NB4 (cell line): Measurements from ENCODE around the gene LACTB.
A peak's percentile ranks its signal among the peaks of the same experiment; 100 is the strongest.

ENCODE experiments used
- DNase-seq: peaks from one replicate; pipeline ENCODE4 v3.0.0; 2010; ENCODE audit warnings: low read depth
- H3K4me3 ChIP-seq: one replicate; pipeline ENCODE4 v1.5.1; 2011; ENCODE audit warnings: mild to moderate bottlenecking, low read depth, low read length, moderate library complexity
- CTCF ChIP-seq: IDR thresholded peaks from one replicate; pipeline ENCODE4 v1.5.1; 2012; ENCODE audit warnings: low read depth, low read length
- MYC ChIP-seq: IDR thresholded peaks from 2 replicates; pipeline ENCODE4 v1.6.1; 2011; ENCODE audit warnings: low read depth, low read length
- POLR2A ChIP-seq: IDR thresholded peaks from 2 replicates; pipeline ENCODE4 v1.6.1; 2011; ENCODE audit warnings: mild to moderate bottlenecking; ENCODE audit not compliant: insufficient read length; ENCODE audit errors: extremely low read depth
- TF ChIP-seq, protein P1 (sequence below): IDR thresholded peaks from 2 replicates; pipeline ENCODE4 v1.6.1; 2011; ENCODE audit warnings: low read depth, low read length

The LACTB gene, protein sequence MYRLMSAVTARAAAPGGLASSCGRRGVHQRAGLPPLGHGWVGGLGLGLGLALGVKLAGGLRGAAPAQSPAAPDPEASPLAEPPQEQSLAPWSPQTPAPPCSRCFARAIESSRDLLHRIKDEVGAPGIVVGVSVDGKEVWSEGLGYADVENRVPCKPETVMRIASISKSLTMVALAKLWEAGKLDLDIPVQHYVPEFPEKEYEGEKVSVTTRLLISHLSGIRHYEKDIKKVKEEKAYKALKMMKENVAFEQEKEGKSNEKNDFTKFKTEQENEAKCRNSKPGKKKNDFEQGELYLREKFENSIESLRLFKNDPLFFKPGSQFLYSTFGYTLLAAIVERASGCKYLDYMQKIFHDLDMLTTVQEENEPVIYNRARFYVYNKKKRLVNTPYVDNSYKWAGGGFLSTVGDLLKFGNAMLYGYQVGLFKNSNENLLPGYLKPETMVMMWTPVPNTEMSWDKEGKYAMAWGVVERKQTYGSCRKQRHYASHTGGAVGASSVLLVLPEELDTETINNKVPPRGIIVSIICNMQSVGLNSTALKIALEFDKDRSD

GRCh38 chr15:63121382-63122001 is at the start of gene LACTB:
Gene LACTB, plus strand, starts transcription at chr15:63121861. Its CDS starts 11 bp downstream, at chr15:63121872.
- H3K4me3 ChIP-seq: peak within 1 kb of the TSS; percentile 66
- DNase-seq: peak; percentile 93

DNA sequence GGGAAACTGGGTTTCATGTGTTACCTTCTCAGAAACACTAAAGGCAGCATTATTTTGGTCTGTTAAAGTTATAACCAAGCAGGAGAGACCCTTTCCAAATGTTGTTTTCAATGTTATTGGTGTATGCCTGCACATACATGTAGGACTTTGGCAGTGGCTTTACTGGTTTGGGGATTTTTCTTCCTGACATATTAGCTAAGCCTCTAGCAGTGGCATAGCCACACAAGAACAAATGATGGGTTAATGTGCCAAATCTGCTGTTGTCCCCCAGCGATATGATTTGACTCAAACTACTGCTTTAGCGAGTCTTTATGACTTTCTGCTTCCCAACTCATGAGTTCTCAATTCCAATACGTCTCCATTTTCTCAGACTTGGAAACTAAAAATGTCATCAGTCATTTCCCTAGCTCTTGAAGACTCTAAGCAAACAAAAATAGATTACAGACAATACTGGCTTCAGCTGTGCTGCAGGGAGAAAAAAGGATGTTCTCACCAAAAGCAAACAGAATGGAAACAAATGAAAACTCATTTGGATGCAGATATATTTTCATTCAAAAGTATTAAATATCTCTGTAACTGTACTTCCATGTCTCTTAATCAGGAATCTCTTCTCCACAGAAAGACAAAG is 49.5 kb upstream of the LACTB start:
- TF ChIP-seq MYC (no peak), CTCF (no peak), POLR2A (no peak)
- TF ChIP-seq, protein P1, sequence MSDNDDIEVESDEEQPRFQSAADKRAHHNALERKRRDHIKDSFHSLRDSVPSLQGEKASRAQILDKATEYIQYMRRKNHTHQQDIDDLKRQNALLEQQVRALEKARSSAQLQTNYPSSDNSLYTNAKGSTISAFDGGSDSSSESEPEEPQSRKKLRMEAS: no peak
- H3K4me3 ChIP-seq: no peak overlapping the region
- DNase-seq: no peak

More at GRCh38 chr15:63121382-63122001, at the start of gene LACTB:
- TF ChIP-seq POLR2A (peak; percentile 52), CTCF (no peak)
- TF ChIP-seq, protein P1: peak; percentile 50; the same call in 1 of the 2 replicates

GRCh38 chr15:63072809-63073277 is 48.8 kb upstream of the LACTB start:
- no peak for DNase-seq
- H3K4me3 ChIP-seq: no peak overlapping the region
- TF ChIP-seq CTCF: no peak
- no peak for TF ChIP-seq POLR2A
- TF ChIP-seq MYC: no peak
- TF ChIP-seq, protein P1: no peak

- no peak for DNase-seq
- no peak for TF ChIP-seq CTCF
- TF ChIP-seq, protein P1: no peak
- no peak for TF ChIP-seq MYC
- no peak overlapping the region for H3K4me3 ChIP-seq
Observed at GRCh38 chr15:63073497-63074172, 48.0 kb upstream of the LACTB start.
